Measurements from ENCODE around the gene FGFR1OP2.
A peak's percentile ranks its signal among the peaks of the same experiment; 100 is the strongest.

Gene FGFR1OP2

GRCh38 chr12:27014085-27014858 is 76.0 kb downstream of the FGFR1OP2 start, which contains the start of gene TM7SF3:
Gene TM7SF3, minus strand, starts transcription at chr12:27014384. Its CDS starts 216 bp downstream, at chr12:27014168.
- DNase-seq (ENCODE audit: low read depth): peak; percentile 54
- TF ChIP-seq CTCF (conservative IDR thresholded peaks at IDR 0.05; ENCODE audit: low read depth, low read length): peak; percentile 83
- peak within 1 kb of the TSS; percentile 89 for H3K4me3 ChIP-seq (ENCODE audit: low read length)

GRCh38 chr12:27014859-27015729 is 76.8 kb downstream of the FGFR1OP2 start:
- no peak for TF ChIP-seq CTCF (conservative IDR thresholded peaks at IDR 0.05; ENCODE audit: low read depth, low read length)
- peak overlapping the region; percentile 52 for H3K4me3 ChIP-seq (ENCODE audit: low read length)

GRCh38 chr12:27015730-27016076 is 77.4 kb downstream of the FGFR1OP2 start:
- no peak for DNase-seq (ENCODE audit: low read depth)
- H3K4me3 ChIP-seq (ENCODE audit: low read length): no peak overlapping the region
- peak; percentile 42 for TF ChIP-seq CTCF (conservative IDR thresholded peaks at IDR 0.05; ENCODE audit: low read depth, low read length)

More at GRCh38 chr12:27014859-27015729, 76.8 kb downstream of the FGFR1OP2 start:
- no peak for DNase-seq (ENCODE audit: low read depth)
